Adrenal gland (tissue), 5 donors: ENCODE data around the gene NSUN6.

Experiments
- CTCF ChIP-seq, 6 experiments: fragments of 450-650 bp in 4 of 6; fragments of 200-600 bp in 2 of 6; sonication (generic) in 1 of 6; IDR thresholded peaks; 1 replicate in 5 of 6; 2 replicates in 1 of 6; pipeline versions ENCODE4 v1.5.1 to v1.8.0; 2016 to 2021; ENCODE audit warnings: antibody characterized with exemption in 6 of 6, mild to moderate bottlenecking in 2 of 6, moderate library complexity in 1 of 6
- POLR2A ChIP-seq, 2 donors: fragments of 450-650 bp; IDR thresholded peaks; one replicate each; pipeline ENCODE4 v1.6.1; 2017; ENCODE audit warnings: antibody characterized with exemption in 2 of 2, mild to moderate bottlenecking in 2 of 2, moderate library complexity in 1 of 2
- donor health status: DM: no; HTN: no; CAD: no.

GRCh38 chr10:18615618-18616017 is 35.8 kb downstream of the NSUN6 start:
- TF ChIP-seq CTCF (IDR thresholded peaks at IDR 0.05) (no peak), POLR2A (IDR thresholded peaks at IDR 0.05) (no peak)
